Measurements from ENCODE around the gene CEP78.

The CEP78 gene

GRCh38 chr9:78301466-78301865 lies 65.6 kb downstream of the CEP78 start:
- in situ Hi-C loops (cut with HindIII; ENCODE audit: low sequenced_read_pairs): no loop called here
- TF ChIP-seq CTCF (IDR thresholded peaks at IDR 0.05; ENCODE audit: low read depth, low read length, missing control alignments): no peak
- no peak for DNase-seq (ENCODE audit: low read depth)
- H3K4me3 ChIP-seq (ENCODE audit: low read depth, low read length): no peak overlapping the region

GRCh38 chr9:78303377-78304062 lies 67.6 kb downstream of the CEP78 start:
- TF ChIP-seq CTCF (IDR thresholded peaks at IDR 0.05; ENCODE audit: low read depth, low read length, missing control alignments): no peak
- in situ Hi-C loops (cut with HindIII; ENCODE audit: low sequenced_read_pairs): no loop called here
- H3K4me3 ChIP-seq (ENCODE audit: low read depth, low read length): no peak overlapping the region
- DNase-seq (ENCODE audit: low read depth): no peak

DNA sequence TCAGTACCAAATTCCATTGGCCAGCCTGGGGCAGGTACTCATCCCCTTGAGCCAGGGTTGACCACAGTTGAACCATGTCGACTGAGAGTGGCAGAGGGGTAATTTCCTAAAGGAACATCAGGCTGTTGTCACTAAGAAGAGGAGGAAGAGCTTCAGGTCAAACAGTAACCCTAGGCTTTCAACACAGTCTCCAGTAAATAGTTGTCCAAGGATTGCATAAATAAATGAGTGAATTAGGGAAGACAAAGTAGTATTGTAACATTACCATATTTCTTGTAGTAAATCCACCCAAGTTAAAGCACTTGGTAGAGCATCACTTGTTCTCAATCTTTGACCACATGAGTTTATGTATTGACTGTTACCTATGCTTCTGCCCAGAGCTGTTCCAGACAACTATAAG lies 68.5 kb downstream of the CEP78 start:
- in situ Hi-C loops (cut with HindIII; ENCODE audit: low sequenced_read_pairs): no loop called here

DNA sequence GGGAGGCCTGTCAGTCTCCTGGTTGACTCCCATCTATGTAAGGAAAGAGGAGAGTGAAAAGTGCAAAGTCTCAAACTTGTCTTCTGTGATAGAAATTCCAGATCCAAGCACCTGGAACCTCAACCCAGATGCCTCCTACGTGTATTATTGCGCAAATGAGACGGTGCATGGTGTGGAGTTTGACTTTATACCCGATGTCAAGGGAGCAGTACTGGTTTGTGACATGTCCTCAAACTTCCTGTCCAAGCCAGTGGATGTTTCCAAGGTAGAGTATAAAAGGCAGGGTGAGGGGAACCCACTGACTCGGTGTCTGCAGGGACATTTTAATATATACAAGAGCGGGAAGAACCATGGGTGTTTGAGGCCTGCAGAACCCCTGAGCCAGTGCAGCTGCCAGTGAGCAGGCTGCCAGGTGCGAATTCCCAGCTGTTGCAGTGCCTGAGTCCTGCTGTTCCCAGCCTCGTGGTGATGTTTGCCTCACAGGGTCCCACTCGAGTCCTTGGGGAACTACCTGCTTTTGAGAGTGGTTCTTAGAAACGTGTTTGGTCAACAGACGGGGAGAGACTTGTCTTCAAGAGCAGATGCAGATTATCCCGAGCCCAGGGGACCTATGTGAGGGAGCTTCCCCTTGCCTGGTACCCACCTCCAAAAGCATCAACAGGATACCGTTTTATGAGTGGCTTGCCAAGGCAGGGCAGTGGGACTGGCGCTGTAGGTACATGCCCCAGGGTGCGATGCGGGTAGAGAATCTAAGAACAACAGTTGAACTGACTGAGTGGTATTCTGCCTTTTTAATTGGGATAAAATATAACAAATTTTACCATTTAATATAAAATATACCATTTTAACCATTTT lies 70.6 kb downstream of the CEP78 start:
- no peak for TF ChIP-seq CTCF (IDR thresholded peaks at IDR 0.05; ENCODE audit: low read depth, low read length, missing control alignments)
- in situ Hi-C loops (cut with HindIII; ENCODE audit: low sequenced_read_pairs): no loop called here
- no peak for DNase-seq (ENCODE audit: low read depth)
- H3K4me3 ChIP-seq (ENCODE audit: low read depth, low read length): no peak overlapping the region

More for the DNA sequence above, 68.5 kb downstream of the CEP78 start:
- no peak for TF ChIP-seq CTCF (IDR thresholded peaks at IDR 0.05; ENCODE audit: low read depth, low read length, missing control alignments)
- H3K4me3 ChIP-seq (ENCODE audit: low read depth, low read length): no peak overlapping the region
- no peak for DNase-seq (ENCODE audit: low read depth)

DNA sequence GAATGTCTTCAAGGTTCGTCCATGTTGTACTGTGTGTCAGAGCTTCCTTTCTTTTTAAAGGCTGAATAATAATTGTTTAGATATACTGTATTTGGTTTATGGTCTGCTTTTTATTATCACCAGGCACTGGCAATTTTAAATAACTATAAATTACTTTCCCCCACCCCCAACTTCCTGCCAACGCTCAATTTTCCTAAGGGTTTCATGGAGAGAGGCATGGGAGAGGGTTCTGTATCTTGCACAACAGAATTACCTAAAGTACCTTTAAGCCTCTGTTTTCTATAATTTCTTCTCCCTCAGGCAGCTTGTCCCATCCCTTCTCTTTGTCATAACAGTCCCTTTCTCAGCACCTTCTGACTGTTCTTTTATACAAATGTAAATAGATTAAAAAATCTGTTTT lies 71.5 kb downstream of the CEP78 start:
- no peak for TF ChIP-seq CTCF (IDR thresholded peaks at IDR 0.05; ENCODE audit: low read depth, low read length, missing control alignments)
- in situ Hi-C loops (cut with HindIII; ENCODE audit: low sequenced_read_pairs): no loop called here
- no peak overlapping the region for H3K4me3 ChIP-seq (ENCODE audit: low read depth, low read length)
- DNase-seq (ENCODE audit: low read depth): no peak

DNA sequence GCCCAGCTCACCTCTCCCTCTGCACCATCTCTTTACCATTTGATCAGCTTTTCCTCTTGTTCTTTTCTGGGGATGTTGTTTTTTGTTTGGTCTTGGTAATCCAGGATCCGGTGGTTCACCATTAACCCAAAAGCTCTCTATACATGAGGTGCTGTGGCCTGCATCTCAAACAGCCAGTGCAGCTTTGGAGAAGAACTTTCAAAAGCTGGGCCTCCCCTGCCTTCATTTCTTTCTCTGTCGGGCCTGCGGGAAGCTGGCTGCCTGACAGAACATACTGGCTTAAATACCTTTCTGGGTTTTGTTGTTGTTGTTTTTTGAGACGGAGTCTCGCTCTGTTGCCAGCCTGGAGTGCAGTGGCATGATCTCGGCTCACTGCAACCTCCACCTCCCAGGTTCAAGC lies 73.2 kb downstream of the CEP78 start:
- TF ChIP-seq CTCF (IDR thresholded peaks at IDR 0.05; ENCODE audit: low read depth, low read length, missing control alignments): no peak
- in situ Hi-C loops (cut with HindIII; ENCODE audit: low sequenced_read_pairs): no loop called here

More for the DNA sequence above, 73.2 kb downstream of the CEP78 start:
- no peak for DNase-seq (ENCODE audit: low read depth)
- H3K4me3 ChIP-seq (ENCODE audit: low read depth, low read length): no peak overlapping the region

Measured in astrocyte of the cerebellum (primary cell).